ENCODE results near the gene ANKS1B.

The ANKS1B gene

GRCh38 chr12:99910342-99910741 lies 74.4 kb downstream of the ANKS1B start:
- no peaks in the 10 kb centered on the region for H3K4me1 ChIP-seq
- no peak overlapping the region for H3K4me3 ChIP-seq (ENCODE audit: low read depth, low read length)
- no peaks in the 10 kb centered on the region for H3K9me3 ChIP-seq
- H3K36me3 ChIP-seq, result no peaks in the 10 kb centered on the region
- no peak for DNase-seq
- TF ChIP-seq CTCF (IDR thresholded peaks at IDR 0.05; ENCODE audit: low read depth, low read length), result no peak
- no peaks in the 10 kb centered on the region for H3K27me3 ChIP-seq

- H3K27me3 ChIP-seq, result no peaks in the 10 kb centered on the region
- H3K4me3 ChIP-seq (ENCODE audit: low read depth, low read length), result no peak overlapping the region
- DNase-seq, result no peak
- no peaks in the 10 kb centered on the region for H3K36me3 ChIP-seq
- H3K4me1 ChIP-seq, result no peaks in the 10 kb centered on the region
- H3K9me3 ChIP-seq, result no peaks in the 10 kb centered on the region
- no peak for TF ChIP-seq CTCF (IDR thresholded peaks at IDR 0.05; ENCODE audit: low read depth, low read length)
These were observed 77.8 kb downstream of the ANKS1B start for GRCh38 chr12:99906786-99907579.

GRCh38 chr12:99901181-99901580 lies 83.6 kb downstream of the ANKS1B start:
- no peak for DNase-seq
- no peaks in the 10 kb centered on the region for H3K27me3 ChIP-seq
- no peak for TF ChIP-seq CTCF (IDR thresholded peaks at IDR 0.05; ENCODE audit: low read depth, low read length)
- H3K4me1 ChIP-seq, result no peaks in the 10 kb centered on the region
- no peaks in the 10 kb centered on the region for H3K9me3 ChIP-seq
- H3K4me3 ChIP-seq (ENCODE audit: low read depth, low read length), result no peak overlapping the region
- no peaks in the 10 kb centered on the region for H3K36me3 ChIP-seq

- no peak for TF ChIP-seq CTCF (IDR thresholded peaks at IDR 0.05; ENCODE audit: low read depth, low read length)
- H3K4me1 ChIP-seq, result no peaks in the 10 kb centered on the region
These were observed 86.1 kb downstream of the ANKS1B start for GRCh38 chr12:99898645-99899044.

GRCh38 chr12:99879439-99879838 lies 105.3 kb downstream of the ANKS1B start:
- Histone ChIP-seq H3K36me3 (no peaks in the 10 kb centered on the region), H3K4me3 (ENCODE audit: low read depth, low read length) (no peak overlapping the region), H3K9me3 (no peaks in the 10 kb centered on the region), H3K27me3 (no peaks in the 10 kb centered on the region), H3K4me1 (no peaks in the 10 kb centered on the region)
- DNase-seq, result no peak
- TF ChIP-seq CTCF (IDR thresholded peaks at IDR 0.05; ENCODE audit: low read depth, low read length), result no peak

More at GRCh38 chr12:99898645-99899044, 86.1 kb downstream of the ANKS1B start:
- Histone ChIP-seq H3K36me3 (no peaks in the 10 kb centered on the region), H3K4me3 (ENCODE audit: low read depth, low read length) (no peak overlapping the region), H3K27me3 (no peaks in the 10 kb centered on the region), H3K9me3 (no peaks in the 10 kb centered on the region)
- no peak for DNase-seq

- Histone ChIP-seq H3K4me3 (ENCODE audit: low read depth, low read length) (no peak overlapping the region), H3K27me3 (no peaks in the 10 kb centered on the region), H3K4me1 (no peaks in the 10 kb centered on the region), H3K36me3 (no peaks in the 10 kb centered on the region), H3K9me3 (no peaks in the 10 kb centered on the region)
- no peak for TF ChIP-seq CTCF (IDR thresholded peaks at IDR 0.05; ENCODE audit: low read depth, low read length)
- DNase-seq, result no peak
These were observed 109.7 kb downstream of the ANKS1B start for GRCh38 chr12:99875081-99875480.
